DND-41 (cell line): ENCODE measurements around the gene DKK1.

Experiments used
- ATAC-seq: fragments of 200-7000 bp; cut with Tn5 transposase; 3 replicates; pipeline ENCODE4 v1.9.1; 2021; ENCODE audit warnings: low read depth; ENCODE audit not compliant: insufficient read depth
- DNase-seq: peaks from one replicate; pipeline ENCODE4 v3.0.0-alpha.2; 2020
- H2AFZ ChIP-seq: 2 replicates; pipeline ENCODE4 v1.6.0; 2012; ENCODE audit warnings: low read depth, low read length
- H3K27ac ChIP-seq: 2 replicates; pipeline ENCODE4 v1.5.1; 2012; ENCODE audit warnings: low read length, inconsistent platforms
- H3K27me3 ChIP-seq: fragments of 200-600 bp; sonication (generic); 2 replicates; pipeline ENCODE4 v1.6.0; 2012; ENCODE audit warnings: low read length, mild to moderate bottlenecking, inconsistent platforms; ENCODE audit not compliant: insufficient read depth, poor library complexity
- H3K36me3 ChIP-seq: 2 replicates; pipeline ENCODE4 v1.5.1; 2012; ENCODE audit warnings: low read length, inconsistent platforms; ENCODE audit not compliant: insufficient read depth
- H3K4me1 ChIP-seq: 2 replicates; pipeline ENCODE4 v1.5.1; 2012; ENCODE audit warnings: mild to moderate bottlenecking, low read length; ENCODE audit not compliant: insufficient read depth
- H3K4me2 ChIP-seq: 2 replicates; pipeline ENCODE4 v1.6.0; 2012; ENCODE audit warnings: mild to moderate bottlenecking, moderate library complexity, low read length, inconsistent platforms; ENCODE audit not compliant: insufficient read depth
- H3K4me3 ChIP-seq, 2 experiments: fragments of 200-600 bp in 1 of 2; shearing (Covaris generic) in 1 of 2; 2 replicates each; pipeline ENCODE4 v1.5.1; 2012 to 2016; ENCODE audit warnings: inconsistent platforms in 2 of 2, low read length in 2 of 2, mild to moderate bottlenecking in 2 of 2, low read depth in 1 of 2, moderate library complexity in 1 of 2
- H3K79me2 ChIP-seq: 2 replicates; pipeline ENCODE4 v1.6.0; 2012; ENCODE audit warnings: low read length, inconsistent platforms; ENCODE audit not compliant: insufficient read depth
- H3K9ac ChIP-seq: 2 replicates; pipeline ENCODE4 v1.6.0; 2012; ENCODE audit warnings: low read depth, mild to moderate bottlenecking, inconsistent platforms, low read length, moderate library complexity
- H3K9me3 ChIP-seq: 2 replicates; pipeline ENCODE4 v1.5.1; 2012; ENCODE audit warnings: low read length, moderate library complexity, mild to moderate bottlenecking, inconsistent platforms; ENCODE audit not compliant: insufficient read depth, severe bottlenecking
- H4K20me1 ChIP-seq: 2 replicates; pipeline ENCODE4 v1.6.0; 2012; ENCODE audit warnings: low read length; ENCODE audit not compliant: insufficient read depth
- EZH2 ChIP-seq: IDR thresholded peaks from 3 replicates; pipeline ENCODE4 v1.6.1; 2012; ENCODE audit warnings: borderline replicate concordance, low read depth, mild to moderate bottlenecking, moderate library complexity, low read length, inconsistent platforms; ENCODE audit not compliant: severe bottlenecking
- TF ChIP-seq, protein P1 (sequence below): IDR thresholded peaks from 2 replicates; pipeline ENCODE4 v1.5.1; 2012; ENCODE audit warnings: borderline replicate concordance, low read length, moderate library complexity, mild to moderate bottlenecking; ENCODE audit not compliant: poor library complexity, severe bottlenecking; ENCODE audit errors: extremely low read depth

The DKK1 gene

DNA sequence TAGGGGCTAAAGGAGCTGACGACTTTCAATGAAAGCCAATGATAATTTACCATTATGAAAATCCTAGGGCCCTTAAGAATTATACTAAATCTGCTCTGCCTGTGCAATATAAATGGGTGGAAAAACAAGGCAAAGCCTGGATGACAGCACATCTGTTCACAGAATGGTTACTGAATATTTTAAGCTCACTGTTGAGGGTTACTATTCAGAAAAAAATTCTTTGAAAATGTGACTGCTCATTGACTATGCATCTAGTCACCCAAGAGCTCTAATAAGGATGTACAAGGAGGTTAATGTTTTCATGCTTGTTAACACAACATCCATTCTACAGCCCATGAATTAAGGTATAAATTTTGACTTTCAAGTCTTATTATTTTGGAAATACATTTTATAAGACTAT, 8.9 kb downstream of the DKK1 start:
- H3K9me3 ChIP-seq = no peaks in the 10 kb centered on the region
- no peak overlapping the region for H3K27ac ChIP-seq
- H3K9ac ChIP-seq = no peak overlapping the region
- DNase-seq = no peak
- no peaks in the 10 kb centered on the region for H3K27me3 ChIP-seq
- TF ChIP-seq EZH2 = no peak
- TF ChIP-seq, protein P1, sequence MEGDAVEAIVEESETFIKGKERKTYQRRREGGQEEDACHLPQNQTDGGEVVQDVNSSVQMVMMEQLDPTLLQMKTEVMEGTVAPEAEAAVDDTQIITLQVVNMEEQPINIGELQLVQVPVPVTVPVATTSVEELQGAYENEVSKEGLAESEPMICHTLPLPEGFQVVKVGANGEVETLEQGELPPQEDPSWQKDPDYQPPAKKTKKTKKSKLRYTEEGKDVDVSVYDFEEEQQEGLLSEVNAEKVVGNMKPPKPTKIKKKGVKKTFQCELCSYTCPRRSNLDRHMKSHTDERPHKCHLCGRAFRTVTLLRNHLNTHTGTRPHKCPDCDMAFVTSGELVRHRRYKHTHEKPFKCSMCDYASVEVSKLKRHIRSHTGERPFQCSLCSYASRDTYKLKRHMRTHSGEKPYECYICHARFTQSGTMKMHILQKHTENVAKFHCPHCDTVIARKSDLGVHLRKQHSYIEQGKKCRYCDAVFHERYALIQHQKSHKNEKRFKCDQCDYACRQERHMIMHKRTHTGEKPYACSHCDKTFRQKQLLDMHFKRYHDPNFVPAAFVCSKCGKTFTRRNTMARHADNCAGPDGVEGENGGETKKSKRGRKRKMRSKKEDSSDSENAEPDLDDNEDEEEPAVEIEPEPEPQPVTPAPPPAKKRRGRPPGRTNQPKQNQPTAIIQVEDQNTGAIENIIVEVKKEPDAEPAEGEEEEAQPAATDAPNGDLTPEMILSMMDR = no peak
- no peaks in the 10 kb centered on the region for H3K4me1 ChIP-seq
- no peaks in the 10 kb centered on the region for H3K79me2 ChIP-seq
- no peak overlapping the region for H2AFZ ChIP-seq
- H3K4me2 ChIP-seq = no peak overlapping the region
- no peak overlapping the region for H3K4me3 ChIP-seq
- no peaks in the 10 kb centered on the region for H3K36me3 ChIP-seq
- no peaks in the 10 kb centered on the region for H4K20me1 ChIP-seq
- ATAC-seq = no peak

DNA sequence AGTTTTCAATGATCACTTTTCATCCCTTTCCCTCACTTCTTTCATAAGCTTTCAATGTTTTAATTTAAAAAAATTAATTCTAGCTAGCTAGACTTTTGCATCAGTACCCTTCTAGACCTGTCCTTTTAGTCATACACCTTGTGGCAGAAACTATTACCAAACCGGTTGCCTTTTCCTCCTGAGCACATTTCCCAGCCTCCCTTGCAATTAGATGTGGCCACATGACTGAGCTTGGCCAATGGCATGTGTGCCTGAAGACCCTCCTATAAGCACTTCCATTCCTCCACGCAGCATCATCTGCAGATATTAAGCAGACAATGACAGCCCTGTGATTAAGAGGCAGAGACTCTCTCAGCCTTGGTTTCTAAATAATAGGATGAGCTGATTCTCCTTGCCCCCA, 12.3 kb downstream of the DKK1 start:
- no peak overlapping the region for H3K4me3 ChIP-seq
- H3K9ac ChIP-seq = no peak overlapping the region
- no peak for DNase-seq
- no peaks in the 10 kb centered on the region for H3K4me1 ChIP-seq
- no peak for TF ChIP-seq EZH2
- TF ChIP-seq, protein P1 = no peak
- H2AFZ ChIP-seq = no peak overlapping the region
- H3K79me2 ChIP-seq = no peaks in the 10 kb centered on the region
- H3K27ac ChIP-seq = no peak overlapping the region
- no peaks in the 10 kb centered on the region for H3K27me3 ChIP-seq
- H4K20me1 ChIP-seq = no peaks in the 10 kb centered on the region
- no peaks in the 10 kb centered on the region for H3K36me3 ChIP-seq
- no peaks in the 10 kb centered on the region for H3K9me3 ChIP-seq
- ATAC-seq = no peak
- H3K4me2 ChIP-seq = no peak overlapping the region

DNA sequence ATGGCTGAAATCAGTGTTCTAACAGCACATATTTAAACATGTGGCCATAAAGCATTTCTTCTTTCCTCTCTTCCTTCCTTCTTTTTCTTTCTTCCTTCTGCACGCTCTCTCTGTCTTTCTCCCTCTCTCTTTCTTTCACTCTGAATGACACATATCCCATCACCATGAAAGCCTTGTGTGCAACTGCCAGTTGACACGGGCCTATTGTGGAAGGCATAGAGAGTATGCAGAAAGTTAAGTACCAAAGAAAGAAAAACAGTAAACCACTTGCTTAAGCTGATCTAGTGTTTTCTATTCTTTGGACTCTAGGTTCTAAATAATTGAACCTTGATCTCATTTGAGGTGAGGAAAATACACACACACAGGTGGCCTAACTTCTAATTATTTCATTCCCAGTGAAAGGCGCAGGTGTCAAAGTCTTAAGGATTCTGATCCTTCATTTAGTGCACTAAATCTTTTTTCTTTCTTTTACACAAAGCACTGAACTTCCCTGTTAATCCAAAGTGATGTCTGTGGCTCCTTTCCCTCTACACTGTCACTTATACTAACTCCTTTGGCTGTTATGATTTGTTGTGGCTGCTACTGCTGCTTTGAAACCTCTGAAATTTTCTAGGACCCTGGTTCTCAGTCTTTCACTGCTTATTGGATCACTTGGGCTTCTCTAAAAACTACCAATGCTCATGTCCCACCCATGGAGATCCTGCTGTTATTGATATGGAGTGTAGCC, 17.7 kb downstream of the DKK1 start:
- Histone ChIP-seq H3K4me3 (no peak overlapping the region), H3K79me2 (no peaks in the 10 kb centered on the region), H3K27me3 (no peaks in the 10 kb centered on the region), H3K27ac (no peak overlapping the region), H2AFZ (no peak overlapping the region), H3K4me1 (no peaks in the 10 kb centered on the region), H3K9me3 (no peaks in the 10 kb centered on the region), H3K36me3 (no peaks in the 10 kb centered on the region), H3K9ac (no peak overlapping the region), H3K4me2 (no peak overlapping the region), H4K20me1 (no peaks in the 10 kb centered on the region)
- TF ChIP-seq EZH2 = no peak
- DNase-seq = no peak
- no peak for ATAC-seq

DNA sequence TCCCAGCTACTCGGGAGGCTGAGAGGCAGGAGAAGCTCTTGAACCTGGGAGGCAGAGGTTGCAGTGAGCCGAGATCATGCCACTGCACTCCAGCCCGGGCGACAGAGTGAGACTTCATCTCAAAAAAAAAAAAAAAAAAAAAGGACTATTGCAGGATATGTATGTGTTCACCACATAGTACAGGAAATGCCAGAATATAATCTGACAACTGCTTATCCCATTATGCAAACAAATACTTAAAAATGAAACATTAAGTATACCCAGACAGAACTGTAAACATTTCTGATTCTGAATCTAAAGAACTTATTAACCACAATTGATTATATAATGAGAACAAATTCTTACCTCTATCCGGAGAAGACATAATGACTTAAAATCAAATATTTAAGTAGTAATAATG, 18.7 kb downstream of the DKK1 start:
- DNase-seq (no peak), ATAC-seq (no peak)
- no peaks in the 10 kb centered on the region for H3K36me3 ChIP-seq
- TF ChIP-seq EZH2 = no peak
- TF ChIP-seq, protein P1 = no peak
- no peaks in the 10 kb centered on the region for H3K79me2 ChIP-seq
- no peak overlapping the region for H2AFZ ChIP-seq
- H3K9ac ChIP-seq = no peak overlapping the region
- H3K4me1 ChIP-seq = no peaks in the 10 kb centered on the region
- H3K27ac ChIP-seq = no peak overlapping the region
- H3K9me3 ChIP-seq = no peaks in the 10 kb centered on the region
- no peaks in the 10 kb centered on the region for H3K27me3 ChIP-seq
- H4K20me1 ChIP-seq = no peaks in the 10 kb centered on the region
- no peak overlapping the region for H3K4me3 ChIP-seq
- H3K4me2 ChIP-seq = no peak overlapping the region
